ENCODE results near the gene RHOA. TPM values are rescaled to one million over a fixed set of nuclear protein-coding genes. Genes with fewer than 3 reads are reported as not detected.

The RHOA gene
- total RNA-seq (2022; extraction: Qiagen RNA extraction; ENCODE audit: low read depth), result 451 to 581 TPM (median 463 TPM) in 5 replicates

DNA sequence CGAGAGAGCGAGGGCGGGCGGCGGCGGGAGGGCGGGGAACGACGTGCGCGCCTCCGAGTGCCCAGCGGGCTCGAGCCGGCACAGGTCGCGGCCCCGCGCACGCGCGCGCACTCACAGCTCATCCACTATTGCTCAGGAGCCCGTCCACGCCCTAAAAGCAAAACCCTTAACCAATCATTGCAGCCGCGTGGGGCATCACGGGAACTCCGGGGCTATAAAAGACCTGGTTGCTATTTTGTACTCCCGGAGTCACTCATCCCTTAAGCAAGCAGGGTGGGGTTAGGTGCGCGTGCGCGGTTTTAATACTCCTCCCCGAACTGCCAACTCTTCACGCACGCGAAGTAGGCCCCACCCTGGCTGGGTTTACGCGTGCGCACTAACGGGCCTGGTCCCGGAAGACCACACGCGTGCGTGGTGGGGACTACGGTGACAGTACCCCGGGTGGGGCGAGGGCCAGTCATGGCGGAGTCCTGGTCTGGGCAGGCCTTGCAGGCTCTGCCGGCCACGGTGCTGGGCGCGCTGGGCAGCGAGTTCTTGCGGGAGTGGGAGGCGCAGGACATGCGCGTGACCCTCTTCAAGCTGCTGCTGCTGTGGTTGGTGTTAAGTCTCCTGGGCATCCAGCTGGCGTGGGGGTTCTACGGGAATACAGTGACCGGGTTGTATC, at the start of gene RHOA, which contains the start of gene TCTA:
Gene RHOA, minus strand, starts transcription at position 9 of the 664 bp plus-strand sequence. CDS start 36,387 bp downstream, outside the sequence.
Gene TCTA, plus strand, starts transcription at position 456 of the 664 bp plus-strand sequence. Its CDS starts 4 bp downstream, at position 460.

DNA sequence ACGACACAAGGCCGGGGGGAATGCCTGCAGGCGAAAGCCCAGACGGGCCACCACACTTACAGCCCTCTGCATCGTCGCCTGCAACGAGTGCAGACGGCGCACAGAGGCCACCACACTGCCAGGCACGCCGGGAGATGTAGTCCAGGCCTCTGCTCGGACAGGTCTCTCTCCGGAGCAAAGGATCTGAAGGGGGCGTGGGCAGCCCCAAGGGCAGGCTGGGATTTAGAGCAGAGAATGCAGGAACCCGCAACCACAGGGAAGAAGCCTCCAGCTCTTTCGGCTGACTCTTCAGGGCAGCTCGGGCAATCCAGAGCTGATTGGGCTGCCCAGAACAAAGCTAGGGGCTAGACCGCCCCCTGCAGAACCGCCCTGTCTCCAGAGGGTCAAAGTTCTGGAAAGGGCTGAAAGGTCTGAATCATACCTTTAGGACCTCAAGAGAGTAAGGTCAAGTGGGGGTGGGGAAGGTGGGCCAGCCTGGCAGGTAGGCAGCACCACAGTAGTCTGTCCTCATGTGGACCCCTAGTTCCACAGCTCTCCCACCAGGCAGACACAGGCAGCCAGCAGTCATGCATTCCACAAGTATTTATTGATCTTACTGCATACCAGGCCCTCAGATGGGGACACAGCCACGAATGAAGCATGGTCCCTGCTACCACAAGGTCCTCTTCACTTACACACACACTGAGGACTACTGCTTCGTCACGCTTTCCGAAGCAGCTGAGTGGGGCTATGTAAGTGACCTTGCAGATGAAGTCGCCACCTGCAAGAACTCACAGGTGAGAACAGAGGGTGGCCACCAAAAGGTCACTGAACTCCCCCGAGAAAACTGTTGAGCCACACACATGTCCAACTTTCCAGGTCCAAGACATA, 10.8 kb upstream of the RHOA start, which contains the start of gene AMT:
Gene AMT, minus strand, starts transcription at position 95 of the 870 bp plus-strand sequence. Its CDS starts 23 bp downstream, at position 72.

DNA sequence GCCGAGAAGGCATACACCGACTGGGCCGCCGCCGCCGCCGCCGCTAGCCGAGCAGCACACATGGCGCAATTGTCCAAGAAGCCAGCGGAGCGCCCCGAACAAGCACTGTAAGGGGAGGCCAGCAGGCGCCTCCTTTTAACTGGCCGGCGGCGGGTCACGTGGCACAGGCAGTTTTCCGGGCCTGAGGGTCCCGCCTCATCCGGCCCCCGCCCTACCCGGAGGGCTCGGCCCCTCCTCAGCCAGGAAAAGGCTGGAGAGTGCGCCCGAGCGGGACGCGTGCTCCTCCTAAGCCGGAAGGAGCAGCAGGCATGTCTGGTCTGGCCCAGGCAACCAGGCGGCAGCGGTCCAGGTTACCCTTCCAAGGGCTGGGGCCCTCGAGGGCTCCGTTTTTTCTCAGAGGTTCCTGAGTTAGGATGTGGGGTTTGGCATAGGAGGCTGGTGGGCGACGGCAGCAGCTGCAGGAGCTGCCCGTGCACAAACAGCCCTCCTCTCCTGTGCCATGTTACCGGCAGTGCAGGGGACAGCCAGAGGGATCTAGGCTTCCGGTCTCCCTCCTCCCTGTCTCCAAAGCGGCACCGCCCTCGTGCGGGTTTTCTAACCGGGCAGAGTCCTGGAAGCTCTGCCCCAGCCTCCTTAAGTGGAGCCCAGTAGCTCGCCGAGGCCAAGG, 53.4 kb downstream of the RHOA start, which contains the start of gene GPX1:
Gene GPX1, minus strand, starts transcription at position 137 of the 667 bp plus-strand sequence. Its CDS starts 75 bp downstream, at position 62.

DNA sequence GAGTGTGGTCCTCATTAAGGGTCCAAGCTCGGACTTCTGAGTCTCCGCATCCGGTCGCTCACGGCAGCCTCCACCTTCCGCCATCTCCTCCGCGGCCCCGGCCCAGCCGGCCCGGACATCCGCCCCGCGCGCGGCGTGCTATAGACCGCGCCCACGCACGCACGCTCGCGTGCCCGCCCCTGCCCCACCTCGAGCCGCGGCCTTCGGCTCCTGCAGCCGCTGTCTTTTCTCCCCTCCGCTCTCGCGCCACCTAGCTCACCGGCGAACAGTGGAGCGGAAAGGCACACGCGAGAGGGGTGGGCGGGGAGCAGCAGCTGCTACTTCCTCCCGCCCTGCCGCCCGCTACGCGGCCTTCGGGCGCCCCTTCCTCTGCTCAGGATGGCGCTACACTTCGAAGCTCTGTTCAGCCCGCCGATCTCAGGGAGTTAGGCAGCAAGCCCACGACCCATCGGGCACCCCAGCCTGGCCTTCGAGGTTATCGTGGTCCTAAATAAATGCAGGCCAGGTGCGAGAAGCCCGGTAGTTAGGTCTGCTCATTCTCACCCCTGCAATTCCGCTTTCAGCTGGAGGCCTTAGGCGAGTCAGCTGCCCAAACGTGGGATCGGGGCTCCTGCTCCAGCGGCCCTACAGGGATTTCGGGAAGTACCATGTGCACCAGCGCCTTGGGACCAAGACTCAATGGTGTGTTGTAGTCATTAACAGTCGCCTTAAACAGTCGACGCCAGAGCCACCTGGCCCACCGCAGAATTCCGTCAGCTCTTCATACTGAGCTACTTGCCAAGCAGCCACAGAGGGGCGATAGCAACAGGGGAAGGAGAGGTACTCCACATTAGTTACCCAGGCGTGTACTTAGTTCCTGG, 71.6 kb downstream of the RHOA start, which contains the start of gene USP4:
Gene USP4, minus strand, starts transcription at position 113 of the 860 bp plus-strand sequence. Its CDS starts 29 bp downstream, at position 84.

Other genes starting within 250 kb of the RHOA start
- gene CCDC71, start 245.6 kb downstream of the RHOA start, total RNA-seq (2022; extraction: Qiagen RNA extraction; ENCODE audit: low read depth), result 11.2 to 15.5 TPM (median 13.2 TPM) in 5 replicates
- gene KLHDC8B, start 240.4 kb downstream of the RHOA start, total RNA-seq (2022; extraction: Qiagen RNA extraction; ENCODE audit: low read depth), result 4.4 to 6.3 TPM (median 5.8 TPM) in 5 replicates
- gene C3orf62, start 134.7 kb downstream of the RHOA start, total RNA-seq (2022; extraction: Qiagen RNA extraction; ENCODE audit: low read depth), result 1.7 to 2.6 TPM (median 2.0 TPM) in 5 replicates
- 12.9 to 15.9 TPM (median 14.2 TPM) in 5 replicates for gene USP4, start 71.9 kb downstream of the RHOA start, total RNA-seq (2022; extraction: Qiagen RNA extraction; ENCODE audit: low read depth)
- 192 to 311 TPM (median 283 TPM) in 5 replicates for gene GPX1, start 53.6 kb downstream of the RHOA start, total RNA-seq (2022; extraction: Qiagen RNA extraction; ENCODE audit: low read depth)
- gene TCTA, start 447 bp upstream of the RHOA start, total RNA-seq (2022; extraction: Qiagen RNA extraction; ENCODE audit: low read depth), result 18.9 to 24.4 TPM (median 23.7 TPM) in 5 replicates
- gene AMT, start 10.5 kb upstream of the RHOA start, total RNA-seq (2022; extraction: Qiagen RNA extraction; ENCODE audit: low read depth), result 0.24 to 0.54 TPM (median 0.37 TPM) in 5 replicates
- 4.1 to 7.6 TPM (median 6.6 TPM) in 5 replicates for gene NICN1, start 17.3 kb upstream of the RHOA start, total RNA-seq (2022; extraction: Qiagen RNA extraction; ENCODE audit: low read depth)
- gene DAG1, start 58.3 kb upstream of the RHOA start, total RNA-seq (2022; extraction: Qiagen RNA extraction; ENCODE audit: low read depth), result 42.1 to 67.0 TPM (median 56.9 TPM) in 5 replicates
- 0.04 to 0.16 TPM (median 0.16 TPM) in 5 replicates for gene BSN, start 142.5 kb upstream of the RHOA start, total RNA-seq (2022; extraction: Qiagen RNA extraction; ENCODE audit: low read depth)

Data from A549 treated with ZK216348 at 1 μM for 4 hours (cell line).